HG03280 (cell line): ENCODE results near the gene GABPB2.
"Not testable (repeated sequence)": the region's sequence is repeated elsewhere in the genome, so short reads cannot be mapped to it uniquely, and the experiment has no call there.

Source experiments
- ATAC-seq: cut with Tn5 transposase; IDR thresholded peaks from one replicate; pipeline ENCODE4 v1.9.1; 2021; ENCODE audit warnings: mild to moderate bottlenecking, moderate library complexity; ENCODE audit not compliant: unreplicated experiment

Gene GABPB2

GRCh38 chr1:151059109-151060006 is 11.2 kb upstream of the GABPB2 start, which contains the start of gene CDC42SE1:
Gene CDC42SE1 (minus strand): TSS chr1:151059622. CDS start chr1:151055730, 3,892 bp downstream.
- ATAC-seq = peak; percentile 87

- ATAC-seq = no peak
Observed at GRCh38 chr1:151060007-151060656, 10.4 kb upstream of the GABPB2 start, which contains the start of gene MLLT11. Gene MLLT11 (plus strand): TSS chr1:151060397. CDS start chr1:151067225, 6,828 bp downstream.

- ATAC-seq = no peak
Observed at GRCh38 chr1:151060657-151061421, 9.7 kb upstream of the GABPB2 start.

- ATAC-seq = no peak
Observed at GRCh38 chr1:151061704-151062103, 8.9 kb upstream of the GABPB2 start.

- no peak for ATAC-seq
Observed at GRCh38 chr1:151062741-151063371, 7.7 kb upstream of the GABPB2 start.

GRCh38 chr1:151065089-151065645 is 5.4 kb upstream of the GABPB2 start:
- no peak for ATAC-seq

- ATAC-seq = no peak
Observed at GRCh38 chr1:151067185-151067584, 3.4 kb upstream of the GABPB2 start.

GRCh38 chr1:151069103-151069486 is 1.5 kb upstream of the GABPB2 start:
- ATAC-seq = no peak

- ATAC-seq = no peak
Observed at GRCh38 chr1:151072224-151072623, 1.7 kb downstream of the GABPB2 start.

GRCh38 chr1:151085953-151086559 is 15.5 kb downstream of the GABPB2 start:
- no peak for ATAC-seq

- not testable (repeated sequence) for ATAC-seq
Observed at GRCh38 chr1:151097426-151097825, 26.9 kb downstream of the GABPB2 start.

- no peak for ATAC-seq
Observed at GRCh38 chr1:151098126-151098525, 27.6 kb downstream of the GABPB2 start.

GRCh38 chr1:151104630-151105029 is 34.1 kb downstream of the GABPB2 start:
- ATAC-seq = no peak

- ATAC-seq = no peak
Observed at GRCh38 chr1:151106894-151107293, 36.3 kb downstream of the GABPB2 start.

GRCh38 chr1:151108331-151108730 is 37.8 kb downstream of the GABPB2 start:
- no peak for ATAC-seq

- no peak for ATAC-seq
Observed at GRCh38 chr1:151113877-151114276, 43.3 kb downstream of the GABPB2 start.

- no peak for ATAC-seq
Observed at GRCh38 chr1:151124763-151125403, 54.3 kb downstream of the GABPB2 start.

- no peak for ATAC-seq
Observed at GRCh38 chr1:151128800-151129199, 58.2 kb downstream of the GABPB2 start.

- peak; percentile 79 for ATAC-seq
Observed at GRCh38 chr1:151130987-151131586, 60.5 kb downstream of the GABPB2 start.
